GM12864 (cell line): ENCODE data around the gene TAS2R9.

Experiments used
- DNase-seq: peaks from one replicate; pipeline ENCODE4 v3.0.0-alpha.2; 2011; ENCODE audit warnings: low read depth
- H3K4me3 ChIP-seq: 2 replicates; pipeline ENCODE4 v1.5.1; 2011; ENCODE audit warnings: mild to moderate bottlenecking, low read depth, low read length, control low read depth
- CTCF ChIP-seq: IDR thresholded peaks from 2 replicates; pipeline ENCODE4 v1.5.1; 2011; ENCODE audit warnings: low read depth, mild to moderate bottlenecking, moderate library complexity, low read length, control low read depth, inconsistent platforms; ENCODE audit errors: missing control alignments

Gene TAS2R9

GRCh38 chr12:10838461-10838860 is 28.5 kb upstream of the TAS2R9 start:
- no peak overlapping the region for H3K4me3 ChIP-seq
- no peak for DNase-seq
- TF ChIP-seq CTCF = no peak

- TF ChIP-seq CTCF = no peak
- no peak overlapping the region for H3K4me3 ChIP-seq
- no peak for DNase-seq
Observed at GRCh38 chr12:10829994-10830393, 20.0 kb upstream of the TAS2R9 start.

GRCh38 chr12:10826258-10826657 is 16.3 kb upstream of the TAS2R9 start, which contains the start of gene TAS2R10:
Gene TAS2R10, minus strand, starts transcription at chr12:10826358. Its CDS starts 89 bp downstream, at chr12:10826269.
- TF ChIP-seq CTCF = no peak
- DNase-seq = no peak
- no peak within 1 kb of the TSS for H3K4me3 ChIP-seq

DNA sequence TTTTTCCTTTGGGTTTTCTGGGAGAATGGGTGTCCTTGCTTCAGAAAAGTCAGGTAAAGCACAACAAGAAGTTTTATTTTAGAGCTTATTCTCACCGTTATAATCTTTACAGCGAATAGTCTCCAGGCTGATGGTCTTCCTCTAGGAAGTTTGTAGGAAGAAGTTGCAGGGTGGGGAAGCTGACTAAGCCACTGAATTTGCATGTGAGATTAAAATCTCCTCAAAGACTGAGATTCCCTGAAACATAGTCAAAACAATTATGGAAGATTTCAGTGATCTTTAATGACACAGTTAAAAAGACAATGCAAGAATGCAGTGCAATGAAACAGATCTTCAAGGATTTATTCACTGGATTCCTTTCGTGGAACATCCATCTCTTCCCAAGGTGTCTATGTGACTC is 15.0 kb upstream of the TAS2R9 start:
- DNase-seq = no peak
- H3K4me3 ChIP-seq = no peak overlapping the region
- TF ChIP-seq CTCF = no peak

DNA sequence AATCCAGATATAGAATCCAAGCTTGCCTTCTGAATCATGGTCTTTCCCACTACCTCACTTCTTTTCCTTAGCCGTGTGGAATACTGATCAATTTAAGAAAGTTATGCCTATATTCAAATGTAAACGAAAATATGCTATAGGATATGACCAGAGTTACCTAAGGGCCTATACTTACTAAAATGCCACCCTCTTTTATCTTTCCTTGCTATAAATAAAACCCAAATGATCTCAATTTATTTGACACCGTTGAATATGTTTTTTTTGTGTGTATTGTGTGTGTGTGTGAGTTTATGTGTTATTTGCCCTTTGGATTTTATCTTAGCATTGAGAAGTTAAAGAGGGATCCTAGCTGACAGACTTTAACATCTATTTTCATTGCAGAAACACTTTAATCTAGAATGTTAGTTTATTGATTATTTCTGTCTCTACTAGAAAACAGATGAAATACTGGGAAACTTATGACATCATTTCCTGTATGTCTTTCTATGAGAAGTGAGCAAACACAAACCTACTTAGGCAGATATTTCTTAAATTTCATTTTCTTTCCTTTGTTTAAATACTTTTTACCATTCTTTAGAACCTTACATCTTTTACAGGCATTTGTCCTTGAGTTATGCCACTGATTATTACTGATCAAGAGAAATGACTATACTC is 2.0 kb upstream of the TAS2R9 start:
- no peak for TF ChIP-seq CTCF
- no peak for DNase-seq
- H3K4me3 ChIP-seq = no peak overlapping the region

GRCh38 chr12:10807186-10807585 is 2.8 kb downstream of the TAS2R9 start, which contains the start of gene TAS2R8:
Gene TAS2R8, minus strand, starts transcription at chr12:10807286. Its CDS starts 306 bp downstream, at chr12:10806980.
- TF ChIP-seq CTCF = no peak
- no peak within 1 kb of the TSS for H3K4me3 ChIP-seq
- no peak for DNase-seq

DNA sequence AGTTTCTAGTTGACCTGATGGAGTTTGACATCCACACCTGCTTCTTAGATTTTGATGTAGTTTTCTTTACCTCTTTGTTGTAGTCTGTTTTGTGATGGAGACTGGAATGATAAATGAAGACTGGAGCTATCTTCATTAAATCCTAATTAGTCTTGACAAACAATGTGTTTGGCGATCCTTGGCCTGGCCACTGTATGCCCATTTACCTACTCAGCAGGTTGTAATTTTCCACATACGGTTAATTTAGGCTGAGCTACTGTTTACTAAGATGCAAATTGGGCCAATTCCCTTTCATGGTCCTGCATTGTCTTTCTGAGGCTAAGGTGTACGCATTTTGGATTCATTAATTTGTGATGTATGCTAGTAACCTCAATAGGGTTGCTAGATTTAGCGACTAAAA is 7.4 kb downstream of the TAS2R9 start, which contains the start of gene TAS2R7:
TAS2R7 (minus strand) TSS at position 41 of the 400 bp plus-strand sequence. CDS start 57 bp downstream, outside the sequence.
- no peak within 1 kb of the TSS for H3K4me3 ChIP-seq
- TF ChIP-seq CTCF = no peak
- no peak for DNase-seq
